GM23338 (cell line): ENCODE measurements around the gene PGRMC2. TPM values are rescaled to one million over a fixed set of nuclear protein-coding genes. Genes with fewer than 3 reads are reported as not detected.

Experiments used
- ATAC-seq: fragments of 200-7000 bp; cut with Tn5 transposase; 3 replicates; pipeline ENCODE4 v1.9.1; 2020
- DNase-seq: peaks from one replicate; pipeline ENCODE4 v3.0.0-alpha.2; 2015; ENCODE audit warnings: low spot score
- H2AFZ ChIP-seq: fragments of 200-600 bp; sonication (generic); 2 replicates; pipeline ENCODE4 v1.8.0; 2016; ENCODE audit warnings: antibody characterized with exemption, mild to moderate bottlenecking, moderate library complexity
- H3F3A ChIP-seq: fragments of 200-600 bp; sonication (generic); replicated peaks from 2 replicates; pipeline ENCODE4 v1.8.0; 2017; ENCODE audit warnings: antibody characterized with exemption, mixed run types, low read depth
- H3K27ac ChIP-seq: fragments of 200-600 bp; sonication (generic); 2 replicates; pipeline ENCODE4 v1.6.1; 2016; ENCODE audit warnings: low read depth
- H3K27me3 ChIP-seq: fragments of 200-600 bp; sonication (generic); 2 replicates; pipeline ENCODE4 v1.8.0; 2016; ENCODE audit warnings: mild to moderate bottlenecking, mixed run types, moderate library complexity; ENCODE audit not compliant: insufficient read depth
- H3K36me3 ChIP-seq: fragments of 200-600 bp; sonication (generic); 2 replicates; pipeline ENCODE4 v1.8.0; 2016; ENCODE audit warnings: mild to moderate bottlenecking; ENCODE audit not compliant: insufficient read depth
- H3K4me1 ChIP-seq: fragments of 200-600 bp; sonication (generic); 2 replicates; pipeline ENCODE4 v1.8.0; 2016; ENCODE audit warnings: mild to moderate bottlenecking, moderate library complexity; ENCODE audit not compliant: insufficient read depth
- H3K4me2 ChIP-seq: fragments of 200-600 bp; sonication (generic); 2 replicates; pipeline ENCODE4 v1.7.1; 2017; ENCODE audit warnings: mixed run types
- H3K4me3 ChIP-seq: fragments of 200-600 bp; sonication (generic); 2 replicates; pipeline ENCODE4 v1.6.1; 2016; ENCODE audit warnings: mixed run types
- H3K79me2 ChIP-seq: fragments of 200-600 bp; sonication (generic); replicated peaks from 2 replicates; pipeline ENCODE4 v1.8.0; 2017; ENCODE audit warnings: mild to moderate bottlenecking; ENCODE audit not compliant: insufficient read depth
- H3K9me2 ChIP-seq: fragments of 200-600 bp; sonication (generic); 2 replicates; pipeline ENCODE4 v1.8.0; 2017; ENCODE audit not compliant: insufficient read depth
- H4K20me1 ChIP-seq: fragments of 200-600 bp; sonication (generic); replicated peaks from 2 replicates; pipeline ENCODE4 v1.8.0; 2017; ENCODE audit warnings: mild to moderate bottlenecking; ENCODE audit not compliant: insufficient read depth
- H3K27ac Mint-ChIP-seq: 2 replicates; pipeline ENCODE4 v1.8.0; 2020; ENCODE audit warnings: inconsistent platforms, mild to moderate bottlenecking, moderate library complexity, mixed read lengths
- H3K27me3 Mint-ChIP-seq: 3 replicates; pipeline ENCODE4 v1.8.0; 2022; ENCODE audit warnings: low read depth, mild to moderate bottlenecking, moderate library complexity, mixed read lengths, inconsistent platforms; ENCODE audit not compliant: insufficient read depth, poor library complexity
- H3K36me3 Mint-ChIP-seq: 3 replicates; pipeline ENCODE4 v1.8.0; 2021; ENCODE audit warnings: low read depth, mild to moderate bottlenecking, inconsistent platforms, moderate library complexity, mixed read lengths
- H3K4me1 Mint-ChIP-seq: 3 replicates; pipeline ENCODE4 v1.8.0; 2020; ENCODE audit warnings: mild to moderate bottlenecking, inconsistent platforms, mixed read lengths
- H3K4me3 Mint-ChIP-seq: 3 replicates; pipeline ENCODE4 v1.8.0; 2021; ENCODE audit warnings: moderate library complexity, mild to moderate bottlenecking, inconsistent platforms, mixed read lengths
- H3K9me3 Mint-ChIP-seq: 3 replicates; pipeline ENCODE4 v1.8.0; 2020; ENCODE audit warnings: moderate library complexity, mild to moderate bottlenecking, inconsistent platforms, mixed read lengths
- CREB1 ChIP-seq: fragments of 250-450 bp; sonication (Bioruptor Pico); IDR thresholded peaks from 2 replicates; pipeline ENCODE4 v1.5.0; 2020; ENCODE audit warnings: low read depth, mild to moderate bottlenecking, moderate library complexity
- EZH2 ChIP-seq: fragments of 200-600 bp; sonication (generic); IDR thresholded peaks from one replicate; pipeline ENCODE4 v1.8.0; 2017; ENCODE audit warnings: antibody characterized with exemption, mild to moderate bottlenecking, low read depth; ENCODE audit not compliant: unreplicated experiment
- EZH2phosphoT487 ChIP-seq: fragments of 200-600 bp; sonication (generic); IDR thresholded peaks from one replicate; pipeline ENCODE4 v1.8.1; 2018; ENCODE audit warnings: antibody characterized with exemption; ENCODE audit not compliant: unreplicated experiment
- JUNB ChIP-seq: IDR thresholded peaks from one replicate; pipeline ENCODE4 v1.6.1; 2016; ENCODE audit warnings: antibody characterized with exemption; ENCODE audit not compliant: unreplicated experiment
- NANOG ChIP-seq: IDR thresholded peaks from 2 replicates; pipeline ENCODE4 v1.6.1; 2016; ENCODE audit warnings: antibody characterized with exemption, borderline replicate concordance
- POLR2AphosphoS5 ChIP-seq: IDR thresholded peaks from 2 replicates; pipeline ENCODE4 v1.6.1; 2016; ENCODE audit warnings: antibody characterized with exemption, low read depth
- STAT1 ChIP-seq: IDR thresholded peaks from one replicate; pipeline ENCODE4 v1.6.1; 2016; ENCODE audit warnings: antibody characterized with exemption; ENCODE audit not compliant: unreplicated experiment
- ZNF114 ChIP-seq: fragments of 250-450 bp; sonication (Bioruptor Pico); IDR thresholded peaks from 2 replicates; pipeline ENCODE4 v1.5.0; 2020; ENCODE audit warnings: mild to moderate bottlenecking, moderate library complexity
- ZNF331 ChIP-seq: fragments of 250-450 bp; sonication (Bioruptor Pico); IDR thresholded peaks from 2 replicates; pipeline ENCODE4 v1.5.0; 2020; ENCODE audit warnings: low read depth, mild to moderate bottlenecking, moderate library complexity
- polyA plus RNA-seq: library from polyadenylated mRNA; unstranded; fragments of >200 nt; fragmentation: Nextera tagmentation; extraction: Ambion mirVana; gene quantifications from 2 replicates; pipeline ENCODE4 v1.2.1, GENCODE V29; 2016
- total RNA-seq: library from RNA; depleted of rRNA; stranded (reverse); fragments of >200 nt; shearing (Covaris generic); gene quantifications from 2 replicates; pipeline ENCODE4 v1.2.3, GENCODE V29; 2014
- TF ChIP-seq, protein P1 (sequence below): IDR thresholded peaks from one replicate; pipeline ENCODE4 v1.6.1; 2018; ENCODE audit warnings: antibody characterized with exemption; ENCODE audit not compliant: unreplicated experiment
- TF ChIP-seq, protein P2 (sequence below): fragments of 250-450 bp; sonication (Bioruptor Pico); IDR thresholded peaks from 2 replicates; pipeline ENCODE4 v1.5.0; 2020; ENCODE audit warnings: mild to moderate bottlenecking, moderate library complexity

PGRMC2 gene
- total and polyA plus RNA-seq, 2 experiments from 2014 or later, result 40.2 to 61.9 TPM

GRCh38 chr4:128292349-128292748, 4.7 kb upstream of the PGRMC2 start (continued):
- TF ChIP-seq, protein P1, sequence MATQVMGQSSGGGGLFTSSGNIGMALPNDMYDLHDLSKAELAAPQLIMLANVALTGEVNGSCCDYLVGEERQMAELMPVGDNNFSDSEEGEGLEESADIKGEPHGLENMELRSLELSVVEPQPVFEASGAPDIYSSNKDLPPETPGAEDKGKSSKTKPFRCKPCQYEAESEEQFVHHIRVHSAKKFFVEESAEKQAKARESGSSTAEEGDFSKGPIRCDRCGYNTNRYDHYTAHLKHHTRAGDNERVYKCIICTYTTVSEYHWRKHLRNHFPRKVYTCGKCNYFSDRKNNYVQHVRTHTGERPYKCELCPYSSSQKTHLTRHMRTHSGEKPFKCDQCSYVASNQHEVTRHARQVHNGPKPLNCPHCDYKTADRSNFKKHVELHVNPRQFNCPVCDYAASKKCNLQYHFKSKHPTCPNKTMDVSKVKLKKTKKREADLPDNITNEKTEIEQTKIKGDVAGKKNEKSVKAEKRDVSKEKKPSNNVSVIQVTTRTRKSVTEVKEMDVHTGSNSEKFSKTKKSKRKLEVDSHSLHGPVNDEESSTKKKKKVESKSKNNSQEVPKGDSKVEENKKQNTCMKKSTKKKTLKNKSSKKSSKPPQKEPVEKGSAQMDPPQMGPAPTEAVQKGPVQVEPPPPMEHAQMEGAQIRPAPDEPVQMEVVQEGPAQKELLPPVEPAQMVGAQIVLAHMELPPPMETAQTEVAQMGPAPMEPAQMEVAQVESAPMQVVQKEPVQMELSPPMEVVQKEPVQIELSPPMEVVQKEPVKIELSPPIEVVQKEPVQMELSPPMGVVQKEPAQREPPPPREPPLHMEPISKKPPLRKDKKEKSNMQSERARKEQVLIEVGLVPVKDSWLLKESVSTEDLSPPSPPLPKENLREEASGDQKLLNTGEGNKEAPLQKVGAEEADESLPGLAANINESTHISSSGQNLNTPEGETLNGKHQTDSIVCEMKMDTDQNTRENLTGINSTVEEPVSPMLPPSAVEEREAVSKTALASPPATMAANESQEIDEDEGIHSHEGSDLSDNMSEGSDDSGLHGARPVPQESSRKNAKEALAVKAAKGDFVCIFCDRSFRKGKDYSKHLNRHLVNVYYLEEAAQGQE, result no peak
- TF ChIP-seq, protein P2, sequence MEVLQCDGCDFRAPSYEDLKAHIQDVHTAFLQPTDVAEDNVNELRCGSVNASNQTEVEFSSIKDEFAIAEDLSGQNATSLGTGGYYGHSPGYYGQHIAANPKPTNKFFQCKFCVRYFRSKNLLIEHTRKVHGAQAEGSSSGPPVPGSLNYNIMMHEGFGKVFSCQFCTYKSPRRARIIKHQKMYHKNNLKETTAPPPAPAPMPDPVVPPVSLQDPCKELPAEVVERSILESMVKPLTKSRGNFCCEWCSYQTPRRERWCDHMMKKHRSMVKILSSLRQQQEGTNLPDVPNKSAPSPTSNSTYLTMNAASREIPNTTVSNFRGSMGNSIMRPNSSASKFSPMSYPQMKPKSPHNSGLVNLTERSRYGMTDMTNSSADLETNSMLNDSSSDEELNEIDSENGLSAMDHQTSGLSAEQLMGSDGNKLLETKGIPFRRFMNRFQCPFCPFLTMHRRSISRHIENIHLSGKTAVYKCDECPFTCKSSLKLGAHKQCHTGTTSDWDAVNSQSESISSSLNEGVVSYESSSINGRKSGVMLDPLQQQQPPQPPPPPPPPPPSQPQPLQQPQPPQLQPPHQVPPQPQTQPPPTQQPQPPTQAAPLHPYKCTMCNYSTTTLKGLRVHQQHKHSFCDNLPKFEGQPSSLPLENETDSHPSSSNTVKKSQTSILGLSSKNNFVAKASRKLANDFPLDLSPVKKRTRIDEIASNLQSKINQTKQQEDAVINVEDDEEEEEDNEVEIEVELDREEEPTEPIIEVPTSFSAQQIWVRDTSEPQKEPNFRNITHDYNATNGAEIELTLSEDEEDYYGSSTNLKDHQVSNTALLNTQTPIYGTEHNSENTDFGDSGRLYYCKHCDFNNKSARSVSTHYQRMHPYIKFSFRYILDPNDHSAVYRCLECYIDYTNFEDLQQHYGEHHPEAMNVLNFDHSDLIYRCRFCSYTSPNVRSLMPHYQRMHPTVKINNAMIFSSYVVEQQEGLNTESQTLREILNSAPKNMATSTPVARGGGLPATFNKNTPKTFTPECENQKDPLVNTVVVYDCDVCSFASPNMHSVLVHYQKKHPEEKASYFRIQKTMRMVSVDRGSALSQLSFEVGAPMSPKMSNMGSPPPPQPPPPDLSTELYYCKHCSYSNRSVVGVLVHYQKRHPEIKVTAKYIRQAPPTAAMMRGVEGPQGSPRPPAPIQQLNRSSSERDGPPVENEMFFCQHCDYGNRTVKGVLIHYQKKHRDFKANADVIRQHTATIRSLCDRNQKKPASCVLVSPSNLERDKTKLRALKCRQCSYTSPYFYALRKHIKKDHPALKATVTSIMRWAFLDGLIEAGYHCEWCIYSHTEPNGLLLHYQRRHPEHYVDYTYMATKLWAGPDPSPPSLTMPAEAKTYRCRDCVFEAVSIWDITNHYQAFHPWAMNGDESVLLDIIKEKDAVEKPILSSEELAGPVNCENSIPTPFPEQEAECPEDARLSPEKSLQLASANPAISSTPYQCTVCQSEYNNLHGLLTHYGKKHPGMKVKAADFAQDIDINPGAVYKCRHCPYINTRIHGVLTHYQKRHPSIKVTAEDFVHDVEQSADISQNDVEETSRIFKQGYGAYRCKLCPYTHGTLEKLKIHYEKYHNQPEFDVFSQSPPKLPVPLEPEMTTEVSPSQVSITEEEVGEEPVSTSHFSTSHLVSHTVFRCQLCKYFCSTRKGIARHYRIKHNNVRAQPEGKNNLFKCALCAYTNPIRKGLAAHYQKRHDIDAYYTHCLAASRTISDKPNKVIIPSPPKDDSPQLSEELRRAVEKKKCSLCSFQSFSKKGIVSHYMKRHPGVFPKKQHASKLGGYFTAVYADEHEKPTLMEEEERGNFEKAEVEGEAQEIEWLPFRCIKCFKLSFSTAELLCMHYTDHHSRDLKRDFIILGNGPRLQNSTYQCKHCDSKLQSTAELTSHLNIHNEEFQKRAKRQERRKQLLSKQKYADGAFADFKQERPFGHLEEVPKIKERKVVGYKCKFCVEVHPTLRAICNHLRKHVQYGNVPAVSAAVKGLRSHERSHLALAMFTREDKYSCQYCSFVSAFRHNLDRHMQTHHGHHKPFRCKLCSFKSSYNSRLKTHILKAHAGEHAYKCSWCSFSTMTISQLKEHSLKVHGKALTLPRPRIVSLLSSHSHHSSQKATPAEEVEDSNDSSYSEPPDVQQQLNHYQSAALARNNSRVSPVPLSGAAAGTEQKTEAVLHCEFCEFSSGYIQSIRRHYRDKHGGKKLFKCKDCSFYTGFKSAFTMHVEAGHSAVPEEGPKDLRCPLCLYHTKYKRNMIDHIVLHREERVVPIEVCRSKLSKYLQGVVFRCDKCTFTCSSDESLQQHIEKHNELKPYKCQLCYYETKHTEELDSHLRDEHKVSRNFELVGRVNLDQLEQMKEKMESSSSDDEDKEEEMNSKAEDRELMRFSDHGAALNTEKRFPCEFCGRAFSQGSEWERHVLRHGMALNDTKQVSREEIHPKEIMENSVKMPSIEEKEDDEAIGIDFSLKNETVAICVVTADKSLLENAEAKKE (CRISPR knock-in tag), result no peak
- TF ChIP-seq NANOG (no peak), ZNF331 (CRISPR knock-in tag) (no peak), ZNF114 (no peak)

- Histone ChIP-seq H2AFZ (no peak overlapping the region), H3F3A (peaks cover 6% of the 10 kb centered on the region; the same call in 1 of the 2 replicates), H3K27ac (no peak overlapping the region), H3K4me2 (no peak overlapping the region), H3K9me2 (no peaks in the 10 kb centered on the region), H3K79me2 (peaks cover 10% of the 10 kb centered on the region), H3K4me1 (peaks cover 6% of the 10 kb centered on the region), H3K27me3 (no peaks in the 10 kb centered on the region), H4K20me1 (0 out of 2 replicates have a peak, but pooled peaks cover 3% of the 10 kb centered on the region), H3K36me3 (no peaks in the 10 kb centered on the region), H3K4me3 (no peak overlapping the region)
- H3K4me1 Mint-ChIP-seq, result peaks cover 23% of the 10 kb centered on the region; the same call in 2 of the 3 replicates
- no peak overlapping the region for H3K4me3 Mint-ChIP-seq
- DNase-seq (no peak), ATAC-seq (no peak)
- H3K27me3 Mint-ChIP-seq, result peaks cover 4% of the 10 kb centered on the region
- no peaks in the 10 kb centered on the region for H3K9me3 Mint-ChIP-seq
- no peak overlapping the region for H3K27ac Mint-ChIP-seq
- H3K36me3 Mint-ChIP-seq, result peaks cover 6% of the 10 kb centered on the region; the same call in 1 of the 3 replicates
- TF ChIP-seq ZNF331 (CRISPR knock-in tag) (no peak), POLR2AphosphoS5 (no peak), EZH2phosphoT487 (no peak), CREB1 (CRISPR knock-in tag) (no peak), JUNB (no peak), STAT1 (no peak), ZNF114 (no peak), EZH2 (no peak)
- TF ChIP-seq, protein P1, result no peak
These were observed 3.5 kb upstream of the PGRMC2 start for GRCh38 chr4:128291096-128291495.
